Activated CD4-positive, alpha-beta T cell treated with anti-CD3 and anti-CD28 coated beads for 4 hours (primary cell): Measurements from ENCODE around the gene HYCC1.
"Not testable (repeated sequence)": the region's sequence is repeated elsewhere in the genome, so short reads cannot be mapped to it uniquely, and the experiment has no call there.

Source experiments
- DNase-seq, 2 donors: peaks; one replicate each; pipeline ENCODE4 v3.0.0-alpha.2; 2020

HYCC1 gene

DNA sequence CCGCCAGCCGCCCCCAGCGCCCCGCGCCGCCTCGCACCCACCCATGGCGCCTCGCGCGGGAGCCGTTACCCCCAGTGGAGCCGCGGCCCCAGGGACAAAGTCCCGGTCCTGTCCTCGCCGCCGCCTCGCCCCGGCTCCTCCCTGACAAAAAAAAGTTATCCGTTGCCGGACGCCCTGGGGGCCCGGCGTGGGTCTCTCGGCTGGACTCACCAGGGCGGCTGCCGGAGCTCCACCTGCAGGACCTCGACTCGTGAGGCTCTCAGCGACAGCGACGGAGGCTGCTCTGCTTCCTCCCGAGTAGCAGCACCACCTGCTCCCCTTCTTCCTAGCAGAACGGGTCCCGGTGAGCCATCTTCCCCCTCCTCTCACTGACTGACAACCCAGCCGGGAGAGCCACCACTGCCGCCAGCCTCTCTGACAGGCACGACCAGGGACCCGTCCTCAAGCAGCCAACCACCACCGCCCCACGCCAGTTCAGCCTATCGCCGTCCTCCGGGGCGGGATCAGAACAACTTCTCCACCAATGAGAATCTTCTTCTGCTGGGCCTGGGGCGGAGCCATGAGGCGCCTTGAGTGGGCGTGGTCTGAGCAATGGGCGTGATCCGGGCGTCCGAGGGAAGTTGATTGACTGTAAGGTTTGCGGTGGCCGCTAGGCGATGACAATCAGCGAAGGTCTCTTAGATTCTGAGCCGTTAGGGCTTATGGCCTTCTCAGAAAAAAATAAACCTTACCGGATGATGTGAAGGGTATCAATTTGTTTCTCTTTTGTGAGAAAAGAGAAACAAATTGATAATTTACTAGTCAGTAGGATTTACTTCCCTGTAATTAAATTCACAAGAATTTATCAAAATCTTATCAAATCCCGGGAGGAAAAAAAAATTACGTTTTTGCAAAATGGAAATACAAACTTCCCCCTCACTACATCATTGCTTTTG is at the start of gene HYCC1:
TSS of gene HYCC1 (minus strand) at position 416 of the 935 bp plus-strand sequence. CDS start 23,019 bp downstream, outside the sequence.
- DNase-seq, result peak; percentile 99

- no peak for DNase-seq
These were observed 48.5 kb upstream of the HYCC1 start for GRCh38 chr7:23062452-23062851.

- DNase-seq, result no peak
These were observed 47.4 kb upstream of the HYCC1 start for GRCh38 chr7:23061327-23061726.

- DNase-seq, result no peak
These were observed 44.6 kb upstream of the HYCC1 start for GRCh38 chr7:23058408-23059096.

DNA sequence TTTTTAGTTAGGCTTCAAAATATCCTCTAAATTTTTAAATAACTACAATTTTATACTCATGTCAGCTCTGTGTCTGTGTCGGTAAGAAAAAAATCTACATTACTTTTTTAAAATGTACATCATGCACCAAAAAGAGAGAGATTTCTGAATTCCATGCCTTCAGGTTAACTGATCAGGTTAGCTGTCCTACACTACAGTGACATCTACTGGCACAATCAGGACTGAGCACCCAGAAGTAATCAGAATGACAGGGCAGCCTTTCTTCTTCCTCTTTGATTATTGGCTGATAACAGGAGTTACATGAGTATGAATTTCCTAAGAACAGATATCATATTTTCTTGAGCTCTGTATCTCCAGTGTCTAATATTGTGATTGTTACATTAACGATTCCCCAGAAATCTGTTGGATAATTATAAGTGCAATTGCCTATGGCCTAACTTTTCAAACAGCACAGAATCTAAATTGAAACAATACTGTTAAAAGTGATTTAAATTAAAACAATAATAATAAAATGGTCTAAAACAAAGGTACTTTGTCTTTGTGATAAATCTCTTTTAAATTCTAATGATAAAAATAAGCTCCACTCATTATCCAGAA is 41.8 kb upstream of the HYCC1 start:
- DNase-seq, result peak; percentile 38 to 64

DNA sequence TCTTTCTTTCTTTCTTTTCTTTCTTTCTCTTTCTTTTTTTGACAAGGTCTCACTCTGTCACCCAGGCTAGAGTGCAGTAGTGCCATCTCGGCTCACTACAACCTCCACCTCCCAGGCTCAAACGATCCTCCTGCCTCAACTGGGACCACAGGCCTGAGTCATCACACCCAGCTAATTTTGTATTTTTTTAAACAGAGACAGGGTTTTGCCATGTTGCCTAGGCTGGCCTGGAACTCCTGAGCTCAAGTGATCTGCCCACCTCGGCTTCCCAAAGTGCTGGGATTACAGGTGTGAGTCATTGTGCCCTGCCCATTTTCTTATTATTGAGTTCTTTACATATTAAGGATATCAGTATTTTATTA is 37.2 kb upstream of the HYCC1 start:
- not testable (repeated sequence) for DNase-seq

DNA sequence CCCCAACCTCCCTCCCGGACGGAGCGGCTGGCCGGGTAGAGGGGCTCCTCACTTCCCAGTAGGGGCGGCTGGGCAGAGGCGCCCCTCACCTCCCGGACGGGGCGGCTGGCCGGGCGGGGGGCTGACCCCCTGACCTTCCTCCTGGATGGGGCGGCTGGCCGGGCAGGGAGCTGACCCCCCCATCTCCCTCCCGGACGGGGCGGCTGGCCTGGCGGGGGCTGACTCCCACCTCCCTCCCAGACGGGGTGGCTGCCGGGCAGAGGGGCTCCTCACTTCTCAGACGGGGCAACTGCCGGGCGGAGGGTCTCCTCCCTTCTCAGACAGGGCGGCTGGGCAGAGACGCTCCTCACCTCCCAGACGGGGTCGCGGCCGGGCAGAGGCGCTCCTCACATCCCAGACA is 32.4 kb upstream of the HYCC1 start:
- DNase-seq, result not testable (repeated sequence)

DNA sequence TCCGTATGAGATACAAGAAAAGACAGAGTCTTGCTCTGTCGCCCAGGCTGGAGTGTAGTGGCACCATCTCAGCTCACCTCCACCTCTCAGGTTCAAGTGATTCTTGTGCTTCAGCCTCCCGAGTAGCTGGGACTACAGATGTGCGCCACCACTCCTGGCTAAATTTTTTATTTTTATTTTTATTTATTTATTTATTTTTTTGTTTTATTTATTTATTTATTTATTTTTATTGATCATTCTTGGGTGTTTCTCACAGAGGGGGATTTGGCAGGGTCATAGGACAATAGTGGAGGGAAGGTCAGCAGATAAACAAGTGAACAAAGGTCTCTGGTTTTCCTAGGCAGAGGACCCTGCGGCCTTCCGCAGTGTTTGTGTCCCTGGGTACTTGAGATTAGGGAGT is 31.2 kb upstream of the HYCC1 start:
- DNase-seq, result not testable (repeated sequence)

DNA sequence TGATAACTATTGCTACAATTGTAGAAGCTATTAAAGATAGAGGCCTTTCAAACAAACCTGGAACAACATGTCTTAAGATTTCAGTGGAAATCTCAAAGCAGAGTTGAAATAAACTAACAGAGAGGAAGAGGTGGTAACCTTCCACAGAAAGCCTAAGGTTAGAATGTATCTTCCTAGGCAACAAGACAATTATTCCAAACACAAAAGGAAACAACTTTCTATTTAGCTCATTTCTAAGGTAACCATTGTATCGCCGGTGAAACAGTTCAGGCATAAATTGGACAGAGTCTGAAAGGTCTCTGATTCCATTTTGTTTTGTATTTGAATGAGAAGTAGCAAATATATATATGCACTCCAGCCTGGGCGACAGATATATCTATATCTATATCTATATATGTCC is 30.7 kb upstream of the HYCC1 start:
- no peak for DNase-seq

DNA sequence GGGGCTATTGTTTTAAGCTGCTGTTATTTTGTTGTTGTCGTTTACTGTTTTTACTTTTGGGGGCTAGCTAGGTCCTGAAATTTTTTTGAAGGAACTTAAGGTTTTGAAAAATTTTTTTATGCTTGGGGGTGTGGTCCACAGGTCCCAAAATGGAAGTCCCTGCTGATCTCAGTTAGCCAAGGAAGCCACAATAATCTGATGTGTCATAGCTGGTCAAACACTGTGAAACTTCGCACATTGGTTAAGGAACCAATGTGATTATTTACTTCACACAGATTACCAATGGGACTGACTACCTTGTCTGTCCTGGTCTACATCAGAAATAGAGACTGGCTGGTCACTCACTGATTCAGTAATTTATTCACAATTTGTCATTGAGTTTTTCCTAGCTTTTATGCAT is 29.5 kb upstream of the HYCC1 start:
- DNase-seq, result no peak

- not testable (repeated sequence) for DNase-seq
These were observed 25.7 kb upstream of the HYCC1 start for GRCh38 chr7:23039674-23040073.

GRCh38 chr7:23035542-23036371 is 21.8 kb upstream of the HYCC1 start:
- DNase-seq, result not testable (repeated sequence)

DNA sequence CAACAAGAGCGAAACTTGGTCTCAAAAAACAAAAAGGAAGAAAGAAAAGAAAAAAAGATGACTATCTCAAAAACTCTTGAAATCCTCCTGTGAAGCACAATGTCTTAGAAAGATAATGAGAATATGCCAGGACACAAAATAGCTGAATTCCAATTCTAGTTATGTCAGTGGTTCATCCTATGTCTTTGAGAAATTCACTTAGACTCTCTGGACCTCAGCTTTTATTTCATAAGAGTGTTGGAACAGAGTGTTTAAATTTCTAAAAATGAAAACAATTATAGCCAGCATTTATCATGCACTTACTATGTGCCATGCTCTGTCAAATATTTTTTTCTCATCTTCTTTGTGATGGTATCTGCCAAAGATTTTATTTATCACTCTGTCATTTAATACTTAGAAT is 13.3 kb upstream of the HYCC1 start:
- no peak for DNase-seq

DNA sequence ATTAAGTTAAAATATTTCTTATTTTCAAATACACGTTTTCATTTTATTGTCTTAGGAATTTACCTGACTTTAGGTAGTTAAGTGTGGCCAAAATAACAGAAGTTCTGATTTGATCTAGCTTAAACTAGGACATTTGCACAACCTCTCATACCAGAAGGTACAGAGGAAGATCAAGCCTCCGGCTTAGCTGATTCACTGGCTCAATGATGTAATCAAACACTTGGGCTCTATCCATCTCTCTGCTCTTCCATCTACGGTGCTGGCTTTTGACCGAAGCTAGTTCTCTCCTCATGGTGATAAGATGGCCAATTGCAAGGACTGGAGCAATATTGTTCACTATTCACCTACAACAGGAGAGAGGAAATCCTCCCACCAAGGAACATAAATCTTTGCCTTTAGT is 12.2 kb upstream of the HYCC1 start:
- DNase-seq, result no peak

DNA sequence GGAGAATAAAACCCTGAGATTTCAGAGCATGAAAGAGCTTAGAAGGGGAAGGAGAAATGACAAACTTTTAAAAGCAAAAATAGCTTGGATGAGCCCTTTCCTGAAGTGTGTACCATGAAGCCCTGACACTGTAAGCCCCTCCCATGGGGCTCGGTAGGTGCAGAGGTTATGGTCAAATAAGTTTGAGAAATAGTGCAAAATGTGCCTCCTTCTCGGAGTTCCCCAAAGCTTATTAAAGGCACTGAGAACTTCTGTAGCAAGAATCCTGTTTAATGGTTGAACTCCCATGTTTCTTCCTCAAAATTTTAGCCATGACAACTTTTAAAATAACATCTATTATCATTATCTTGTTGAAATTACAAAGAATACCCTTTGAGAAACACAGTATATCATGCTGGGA is 10.5 kb upstream of the HYCC1 start:
- DNase-seq, result no peak

DNA sequence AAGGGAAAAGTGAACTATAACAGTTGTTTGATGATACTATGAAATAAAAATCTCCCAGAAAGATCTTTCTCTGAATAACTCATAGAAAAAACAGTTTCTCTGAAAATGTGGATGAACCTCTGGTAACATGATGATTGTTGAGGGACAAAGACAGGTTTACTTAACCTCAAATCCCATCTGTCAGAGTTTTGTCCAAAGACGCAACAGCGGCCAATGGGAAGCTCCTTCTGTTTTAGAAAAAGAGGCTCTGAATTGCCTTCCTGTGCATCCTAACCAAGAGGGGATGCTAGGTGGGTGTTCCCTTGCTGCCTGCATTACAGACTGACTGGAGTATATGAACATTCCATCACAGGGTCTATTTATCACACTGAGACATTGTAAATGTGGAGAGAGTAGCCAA is 8.9 kb upstream of the HYCC1 start:
- no peak for DNase-seq

- DNase-seq, result no peak
These were observed 8.4 kb upstream of the HYCC1 start for GRCh38 chr7:23022258-23022769.

- no peak for DNase-seq
These were observed 7.7 kb upstream of the HYCC1 start for GRCh38 chr7:23021596-23021995.

DNA sequence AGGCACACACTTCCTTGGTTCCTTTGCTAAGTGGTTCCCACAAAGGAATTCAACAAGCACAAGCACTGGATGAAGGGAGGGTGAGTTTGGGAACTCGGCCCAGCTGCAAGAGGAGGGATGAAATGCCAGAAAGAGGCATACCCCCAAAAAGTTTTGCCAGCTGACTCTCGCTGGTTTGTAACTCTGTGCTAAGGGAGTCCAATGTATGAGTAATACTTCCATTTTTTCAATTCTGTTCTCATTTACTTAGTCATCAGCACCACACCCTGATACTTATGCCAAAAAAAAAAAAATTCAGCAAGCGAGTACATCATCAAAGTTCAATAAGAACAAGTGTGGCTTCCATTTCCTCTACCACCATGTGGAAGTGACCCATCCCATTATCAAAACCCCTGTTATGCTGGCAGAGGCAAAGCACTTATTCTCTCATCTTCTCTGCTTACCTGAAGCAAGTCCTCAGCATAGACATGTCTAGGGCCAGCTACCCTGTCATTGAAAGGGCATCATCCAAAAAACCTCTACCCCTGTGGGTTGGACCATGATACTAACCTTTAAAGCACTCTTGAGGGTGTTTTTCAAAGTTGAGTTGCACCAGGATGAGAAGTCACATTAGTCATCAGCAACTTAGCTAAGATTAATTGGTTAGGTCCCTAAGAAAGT is 6.9 kb upstream of the HYCC1 start:
- DNase-seq, result peak in 1 of 2 donors; percentile 6

- DNase-seq, result no peak
These were observed 4.8 kb upstream of the HYCC1 start for GRCh38 chr7:23018750-23019149.

GRCh38 chr7:23017309-23017708 is 3.4 kb upstream of the HYCC1 start:
- DNase-seq, result no peak
